HCT116 (cell line): ENCODE measurements around the gene KLHDC4. TPM values are rescaled to one million over a fixed set of nuclear protein-coding genes. Genes with fewer than 3 reads are reported as not detected.

Experiments
- ATAC-seq: fragments of 200-7000 bp; cut with Tn5 transposase; 2 replicates; pipeline ENCODE4 v1.9.1; 2020; ENCODE audit warnings: mild to moderate bottlenecking, moderate library complexity
- BruUV-seq: library from RNA; stranded (reverse); fragments of 400-500 nt; replicated peaks from 2 replicates; lab custom pipeline; 2021; lab: Mats Ljungman, UMichigan
- CTCF ChIA-PET: fragments of 300-600 bp; sonication (Branson Sonifier 250); formaldehyde crosslinking; loops from one replicate; lab custom pipeline; 2021; ENCODE audit warnings: antibody characterized with exemption; lab: Charles Lee
- POLR2A ChIA-PET: fragments of 300-600, 350-600 bp; sonication (Branson Sonifier 250); formaldehyde crosslinking; loops from one replicate; lab custom pipeline; 2021; ENCODE audit warnings: antibody characterized with exemption; lab: Charles Lee
- RAD21 ChIA-PET, 2 experiments: fragments of 300-600 bp; sonication (Branson Sonifier 250); formaldehyde crosslinking; loops; one replicate each; lab custom pipeline; 2023; ENCODE audit warnings: low total read pairs in 2 of 2; ENCODE audit not compliant: uncharacterized antibody in 2 of 2, unreplicated experiment in 2 of 2, low non-redundant PET in 1 of 2; lab: Charles Lee
- DNase-seq: peaks from one replicate; pipeline ENCODE4 v3.0.0-alpha.2; 2010; ENCODE audit warnings: low read depth, low spot score
- H2AFZ ChIP-seq: fragments of 200-600 bp; shearing (Covaris generic), sonication (generic); 2 replicates; pipeline ENCODE4 v1.6.1; 2017; ENCODE audit warnings: low read depth, mixed run types, mixed read lengths, antibody characterized with exemption, low read length; ENCODE audit not compliant: poor library complexity, severe bottlenecking
- H3K27ac ChIP-seq: 2 replicates; pipeline ENCODE4 v1.5.1; 2012; ENCODE audit warnings: low read depth, low read length
- H3K27me3 ChIP-seq: fragments of 200-600 bp; sonication (generic); 2 replicates; pipeline ENCODE4 v1.6.1; 2016; ENCODE audit warnings: mixed run types, low read length, mixed read lengths; ENCODE audit not compliant: insufficient read depth
- H3K36me3 ChIP-seq, 2 experiments: fragments of 200-500 bp in 1 of 2; fragments of 200-600 bp in 1 of 2; sonication (Bioruptor generic) in 1 of 2; sonication (generic) in 1 of 2; 2 replicates each; pipeline versions ENCODE4 v1.5.1 to v1.6.1; 2014 to 2016; ENCODE audit warnings: low read length in 2 of 2, inconsistent platforms in 1 of 2, mixed read lengths in 1 of 2, mixed run types in 1 of 2; ENCODE audit not compliant: insufficient read depth in 2 of 2, control insufficient read depth in 1 of 2
- H3K4me1 ChIP-seq, 2 experiments: fragments of 200-600 bp in 1 of 2; sonication (generic) in 1 of 2; 2 replicates each; pipeline versions ENCODE4 v1.5.1 to v1.6.1; 2012 to 2017; ENCODE audit warnings: low read length in 2 of 2, inconsistent platforms in 1 of 2, mild to moderate bottlenecking in 1 of 2, mixed read lengths in 1 of 2, mixed run types in 1 of 2, moderate library complexity in 1 of 2; ENCODE audit not compliant: insufficient read depth in 2 of 2, control insufficient read depth in 1 of 2
- H3K4me2 ChIP-seq: fragments of 200-600 bp; sonication (generic); 2 replicates; pipeline ENCODE4 v1.6.1; 2017; ENCODE audit warnings: mixed run types, low read length, mixed read lengths
- H3K4me3 ChIP-seq, 2 experiments: fragments of 200-600 bp in 1 of 2; sonication (generic) in 1 of 2; replicated peaks in 1 of 2; 2 replicates each; pipeline ENCODE4 v1.5.1; 2011 to 2016; ENCODE audit warnings: low read length in 2 of 2, control low read depth in 1 of 2, low read depth in 1 of 2, mild to moderate bottlenecking in 1 of 2, mixed read lengths in 1 of 2, mixed run types in 1 of 2
- H3K79me2 ChIP-seq: fragments of 200-600 bp; sonication (generic); 2 replicates; pipeline ENCODE4 v1.6.1; 2017; ENCODE audit warnings: mild to moderate bottlenecking, mixed run types, low read length, moderate library complexity, mixed read lengths; ENCODE audit not compliant: insufficient read depth
- H3K9ac ChIP-seq: fragments of 200-600 bp; sonication (generic); 2 replicates; pipeline ENCODE4 v1.6.1; 2016; ENCODE audit warnings: low read length, mixed read lengths
- H3K9me2 ChIP-seq: fragments of 200-600 bp; sonication (generic), shearing (Covaris generic); 2 replicates; pipeline ENCODE4 v1.6.1; 2017; ENCODE audit warnings: mixed run types, mild to moderate bottlenecking, moderate library complexity; ENCODE audit not compliant: insufficient read depth
- H3K9me3 ChIP-seq, 2 experiments: fragments of 200-500 bp in 1 of 2; fragments of 200-600 bp in 1 of 2; sonication (Bioruptor generic) in 1 of 2; sonication (generic) in 1 of 2; 2 replicates each; pipeline ENCODE4 v1.6.1; 2014 to 2017; ENCODE audit warnings: low read length in 2 of 2, mixed read lengths in 2 of 2, inconsistent platforms in 1 of 2, low read depth in 1 of 2, mild to moderate bottlenecking in 1 of 2, mixed run types in 1 of 2, moderate library complexity in 1 of 2; ENCODE audit not compliant: control insufficient read depth in 1 of 2, insufficient read depth in 1 of 2
- H4K20me1 ChIP-seq: fragments of 200-600 bp; sonication (generic), shearing (Covaris generic); 2 replicates; pipeline ENCODE4 v1.6.1; 2017; ENCODE audit warnings: mixed run types, mild to moderate bottlenecking, moderate library complexity; ENCODE audit not compliant: insufficient read depth
- CBX3 ChIP-seq: IDR thresholded peaks from 2 replicates; pipeline ENCODE4 v1.6.1; 2012; ENCODE audit warnings: low read depth
- EZH2 ChIP-seq: fragments of 200-600 bp; sonication (generic); IDR thresholded peaks from 2 replicates; pipeline ENCODE4 v1.6.1; 2017; ENCODE audit warnings: antibody characterized with exemption, mixed run types
- FOSL1 ChIP-seq: IDR thresholded peaks from 2 replicates; pipeline ENCODE4 v1.6.1; 2012; ENCODE audit warnings: low read depth
- POLR2A ChIP-seq: IDR thresholded peaks from 2 replicates; pipeline ENCODE4 v1.7.0; 2011; ENCODE audit warnings: borderline replicate concordance; ENCODE audit not compliant: insufficient read depth, insufficient read length; ENCODE audit errors: extremely low read depth
- SIN3A ChIP-seq: IDR thresholded peaks from 2 replicates; pipeline ENCODE4 v1.6.1; 2012; ENCODE audit warnings: low read depth
- SP1 ChIP-seq: IDR thresholded peaks from 2 replicates; pipeline ENCODE4 v1.6.1; 2012; ENCODE audit warnings: low read depth
- SRF ChIP-seq: IDR thresholded peaks from 2 replicates; pipeline ENCODE4 v1.6.1; 2012; ENCODE audit warnings: low read depth
- YY1 ChIP-seq: IDR thresholded peaks from 2 replicates; pipeline ENCODE4 v1.6.1; 2011; ENCODE audit warnings: low read length, low read depth, moderate library complexity, mild to moderate bottlenecking; ENCODE audit not compliant: insufficient replicate concordance; ENCODE audit errors: extremely low read depth
- ZFX ChIP-seq: fragments of 450-650 bp; IDR thresholded peaks from 2 replicates; pipeline ENCODE4 v1.6.1; 2017
- intact Hi-C: fragments of 100-400 bp; cut with micrococcal nuclease; formaldehyde crosslinking; loops from 2 replicates; pipeline ENCODE4 v1.10.0; 2022
- total RNA-seq: library from RNA; stranded (reverse); gene quantifications from one replicate; pipeline ENCODE4 v1.2.1, GENCODE V29; 2021; ENCODE audit not compliant: unreplicated experiment
- TF ChIP-seq, protein P1 (sequence below): IDR thresholded peaks from 2 replicates; pipeline ENCODE4 v1.6.1; 2011; ENCODE audit warnings: mild to moderate bottlenecking, low read length, moderate library complexity; ENCODE audit not compliant: insufficient replicate concordance; ENCODE audit errors: extremely low read depth
- TF ChIP-seq, protein P2 (sequence below): IDR thresholded peaks from 2 replicates; pipeline ENCODE4 v1.6.1; 2012
- TF ChIP-seq, protein P3 (sequence below): IDR thresholded peaks from 2 replicates; pipeline ENCODE4 v1.6.1; 2012; ENCODE audit warnings: low read depth
- TF ChIP-seq, protein P4 (sequence below): IDR thresholded peaks from 2 replicates; pipeline ENCODE4 v1.6.1; 2012
- TF ChIP-seq, protein P5 (sequence below), 3 experiments: fragments of 200-600 bp in 1 of 3; sonication (generic) in 1 of 3; IDR thresholded peaks in 2 of 3; conservative IDR thresholded peaks in 1 of 3; 2 replicates each; pipeline ENCODE4 v1.5.1; 2012 to 2017; ENCODE audit warnings: low read depth in 2 of 3, low read length in 2 of 3, antibody characterized with exemption in 1 of 3, borderline replicate concordance in 1 of 3, control low read depth in 1 of 3, mild to moderate bottlenecking in 1 of 3, mixed read lengths in 1 of 3, mixed run types in 1 of 3, moderate library complexity in 1 of 3; ENCODE audit not compliant: insufficient read depth in 1 of 3

The KLHDC4 gene
- total RNA-seq, 1 experiment from 2014 or later = 107 TPM

DNA sequence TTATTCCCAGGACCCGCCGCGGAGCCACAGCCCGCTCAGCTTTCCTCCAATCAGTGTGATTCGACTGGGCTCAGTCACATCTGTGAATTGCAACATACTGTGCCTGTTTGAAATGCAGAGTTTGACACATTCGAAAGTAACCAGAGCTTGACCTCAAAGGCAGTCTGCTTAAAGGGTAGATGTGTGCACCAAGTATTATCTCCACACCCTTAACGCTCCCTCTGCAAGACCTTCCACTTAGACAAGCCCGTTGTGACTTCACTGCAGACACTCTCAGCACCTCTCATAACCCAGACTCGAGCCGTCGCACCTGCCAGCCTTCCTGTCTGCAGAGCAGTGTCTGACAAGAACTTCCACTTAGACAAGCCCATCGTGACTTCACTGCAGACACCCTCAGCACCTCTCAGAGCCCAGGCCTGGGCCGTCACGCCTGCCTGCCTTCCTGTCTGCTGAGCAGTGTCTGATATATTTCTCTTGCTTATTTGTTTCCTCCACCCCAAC, 3.7 kb downstream of the KLHDC4 start (continued):
- TF ChIP-seq, protein P1, sequence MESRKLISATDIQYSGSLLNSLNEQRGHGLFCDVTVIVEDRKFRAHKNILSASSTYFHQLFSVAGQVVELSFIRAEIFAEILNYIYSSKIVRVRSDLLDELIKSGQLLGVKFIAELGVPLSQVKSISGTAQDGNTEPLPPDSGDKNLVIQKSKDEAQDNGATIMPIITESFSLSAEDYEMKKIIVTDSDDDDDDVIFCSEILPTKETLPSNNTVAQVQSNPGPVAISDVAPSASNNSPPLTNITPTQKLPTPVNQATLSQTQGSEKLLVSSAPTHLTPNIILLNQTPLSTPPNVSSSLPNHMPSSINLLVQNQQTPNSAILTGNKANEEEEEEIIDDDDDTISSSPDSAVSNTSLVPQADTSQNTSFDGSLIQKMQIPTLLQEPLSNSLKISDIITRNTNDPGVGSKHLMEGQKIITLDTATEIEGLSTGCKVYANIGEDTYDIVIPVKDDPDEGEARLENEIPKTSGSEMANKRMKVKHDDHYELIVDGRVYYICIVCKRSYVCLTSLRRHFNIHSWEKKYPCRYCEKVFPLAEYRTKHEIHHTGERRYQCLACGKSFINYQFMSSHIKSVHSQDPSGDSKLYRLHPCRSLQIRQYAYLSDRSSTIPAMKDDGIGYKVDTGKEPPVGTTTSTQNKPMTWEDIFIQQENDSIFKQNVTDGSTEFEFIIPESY = no peak
- TF ChIP-seq, protein P2, sequence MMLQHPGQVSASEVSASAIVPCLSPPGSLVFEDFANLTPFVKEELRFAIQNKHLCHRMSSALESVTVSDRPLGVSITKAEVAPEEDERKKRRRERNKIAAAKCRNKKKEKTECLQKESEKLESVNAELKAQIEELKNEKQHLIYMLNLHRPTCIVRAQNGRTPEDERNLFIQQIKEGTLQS = no peak
- no peak for TF ChIP-seq ZFX

DNA sequence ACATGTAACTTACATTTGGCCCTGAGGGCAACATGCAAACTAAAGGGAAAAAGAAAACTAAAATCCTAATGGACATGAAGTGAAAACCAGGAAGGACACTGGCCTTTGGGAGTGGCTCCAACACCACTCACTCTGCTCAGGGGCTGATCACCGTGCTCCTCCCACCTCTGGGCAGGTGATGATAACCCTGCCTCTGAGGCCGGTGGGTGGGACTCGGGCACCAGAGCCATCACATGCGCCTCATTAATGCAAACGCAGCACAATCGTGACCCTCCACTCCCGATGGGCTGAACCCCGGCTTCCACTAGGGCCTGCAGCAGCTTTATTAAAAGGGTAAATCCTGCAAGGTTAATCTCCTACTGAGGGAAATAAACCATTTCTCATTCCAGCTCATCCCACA, 4.7 kb downstream of the KLHDC4 start:
- intact Hi-C loops = no loop called here
- Histone ChIP-seq H3K4me1 (peaks cover 5 to 13% of the 10 kb centered on the region in 2 experiments; a peak in 3 of 4 replicates), H3K9me2 (no peaks in the 10 kb centered on the region), H3K9ac (no peak overlapping the region), H3K36me3 (peaks cover 24 to 62% of the 10 kb centered on the region in 2 experiments), H3K27me3 (no peaks in the 10 kb centered on the region), H3K9me3 (no peaks in the 10 kb centered on the region), H4K20me1 (peaks cover 9% of the 10 kb centered on the region; the same call in 1 of the 2 replicates), H3K79me2 (peaks cover 95% of the 10 kb centered on the region), H2AFZ (no peak overlapping the region), H3K4me3 (no peak overlapping the region), H3K4me2 (no peak overlapping the region), H3K27ac (no peak overlapping the region)
- DNase-seq (no peak), ATAC-seq (no peak)
- BruUV-seq = no TSS peak
- RAD21 ChIA-PET = no interaction called here
- POLR2A ChIA-PET = no interaction called here
- CTCF ChIA-PET = no interaction called here
- TF ChIP-seq POLR2A (no peak), CBX3 (no peak), SRF (no peak), SIN3A (no peak), SP1 (no peak), EZH2 (no peak), FOSL1 (no peak), YY1 (no peak)
- TF ChIP-seq, protein P3, sequence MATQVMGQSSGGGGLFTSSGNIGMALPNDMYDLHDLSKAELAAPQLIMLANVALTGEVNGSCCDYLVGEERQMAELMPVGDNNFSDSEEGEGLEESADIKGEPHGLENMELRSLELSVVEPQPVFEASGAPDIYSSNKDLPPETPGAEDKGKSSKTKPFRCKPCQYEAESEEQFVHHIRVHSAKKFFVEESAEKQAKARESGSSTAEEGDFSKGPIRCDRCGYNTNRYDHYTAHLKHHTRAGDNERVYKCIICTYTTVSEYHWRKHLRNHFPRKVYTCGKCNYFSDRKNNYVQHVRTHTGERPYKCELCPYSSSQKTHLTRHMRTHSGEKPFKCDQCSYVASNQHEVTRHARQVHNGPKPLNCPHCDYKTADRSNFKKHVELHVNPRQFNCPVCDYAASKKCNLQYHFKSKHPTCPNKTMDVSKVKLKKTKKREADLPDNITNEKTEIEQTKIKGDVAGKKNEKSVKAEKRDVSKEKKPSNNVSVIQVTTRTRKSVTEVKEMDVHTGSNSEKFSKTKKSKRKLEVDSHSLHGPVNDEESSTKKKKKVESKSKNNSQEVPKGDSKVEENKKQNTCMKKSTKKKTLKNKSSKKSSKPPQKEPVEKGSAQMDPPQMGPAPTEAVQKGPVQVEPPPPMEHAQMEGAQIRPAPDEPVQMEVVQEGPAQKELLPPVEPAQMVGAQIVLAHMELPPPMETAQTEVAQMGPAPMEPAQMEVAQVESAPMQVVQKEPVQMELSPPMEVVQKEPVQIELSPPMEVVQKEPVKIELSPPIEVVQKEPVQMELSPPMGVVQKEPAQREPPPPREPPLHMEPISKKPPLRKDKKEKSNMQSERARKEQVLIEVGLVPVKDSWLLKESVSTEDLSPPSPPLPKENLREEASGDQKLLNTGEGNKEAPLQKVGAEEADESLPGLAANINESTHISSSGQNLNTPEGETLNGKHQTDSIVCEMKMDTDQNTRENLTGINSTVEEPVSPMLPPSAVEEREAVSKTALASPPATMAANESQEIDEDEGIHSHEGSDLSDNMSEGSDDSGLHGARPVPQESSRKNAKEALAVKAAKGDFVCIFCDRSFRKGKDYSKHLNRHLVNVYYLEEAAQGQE = no peak
- TF ChIP-seq, protein P4, sequence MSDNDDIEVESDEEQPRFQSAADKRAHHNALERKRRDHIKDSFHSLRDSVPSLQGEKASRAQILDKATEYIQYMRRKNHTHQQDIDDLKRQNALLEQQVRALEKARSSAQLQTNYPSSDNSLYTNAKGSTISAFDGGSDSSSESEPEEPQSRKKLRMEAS = no peak
- TF ChIP-seq, protein P5, sequence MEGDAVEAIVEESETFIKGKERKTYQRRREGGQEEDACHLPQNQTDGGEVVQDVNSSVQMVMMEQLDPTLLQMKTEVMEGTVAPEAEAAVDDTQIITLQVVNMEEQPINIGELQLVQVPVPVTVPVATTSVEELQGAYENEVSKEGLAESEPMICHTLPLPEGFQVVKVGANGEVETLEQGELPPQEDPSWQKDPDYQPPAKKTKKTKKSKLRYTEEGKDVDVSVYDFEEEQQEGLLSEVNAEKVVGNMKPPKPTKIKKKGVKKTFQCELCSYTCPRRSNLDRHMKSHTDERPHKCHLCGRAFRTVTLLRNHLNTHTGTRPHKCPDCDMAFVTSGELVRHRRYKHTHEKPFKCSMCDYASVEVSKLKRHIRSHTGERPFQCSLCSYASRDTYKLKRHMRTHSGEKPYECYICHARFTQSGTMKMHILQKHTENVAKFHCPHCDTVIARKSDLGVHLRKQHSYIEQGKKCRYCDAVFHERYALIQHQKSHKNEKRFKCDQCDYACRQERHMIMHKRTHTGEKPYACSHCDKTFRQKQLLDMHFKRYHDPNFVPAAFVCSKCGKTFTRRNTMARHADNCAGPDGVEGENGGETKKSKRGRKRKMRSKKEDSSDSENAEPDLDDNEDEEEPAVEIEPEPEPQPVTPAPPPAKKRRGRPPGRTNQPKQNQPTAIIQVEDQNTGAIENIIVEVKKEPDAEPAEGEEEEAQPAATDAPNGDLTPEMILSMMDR (IDR thresholded peaks at IDR 0.05 in 2 of 3, conservative IDR thresholded peaks at IDR 0.05 in 1 of 3; ENCODE audit: borderline replicate concordance in 1 of 3, insufficient read depth in 1 of 3, low read depth in 2 of 3, low read length in 2 of 3) = no peak
- TF ChIP-seq, protein P1 = no peak
